ENCODE data around the gene MTIF2.
"Not testable (repeated sequence)": the region's sequence is repeated elsewhere in the genome, so short reads cannot be mapped to it uniquely, and the experiment has no call there.

The MTIF2 gene

GRCh38 chr2:55268907-55269644 lies at the start of gene MTIF2:
Gene MTIF2, minus strand, starts transcription at chr2:55269231. Its CDS starts 5,373 bp downstream, at chr2:55263858.
- DNase-seq, result peak; percentile 87

GRCh38 chr2:55314985-55315384 lies 46.0 kb upstream of the MTIF2 start:
- no peak for DNase-seq

GRCh38 chr2:55311444-55311870 lies 42.4 kb upstream of the MTIF2 start:
- DNase-seq, result no peak

GRCh38 chr2:55309446-55309845 lies 40.4 kb upstream of the MTIF2 start:
- no peak for DNase-seq

GRCh38 chr2:55302241-55302640 lies 33.2 kb upstream of the MTIF2 start:
- DNase-seq, result no peak

- DNase-seq, result no peak
Measured at GRCh38 chr2:55301277-55301676, 32.2 kb upstream of the MTIF2 start.

- no peak for DNase-seq
Measured at GRCh38 chr2:55296393-55296792, 27.4 kb upstream of the MTIF2 start.

- no peak for DNase-seq
Measured at GRCh38 chr2:55283083-55283482, 14.1 kb upstream of the MTIF2 start.

- peak; percentile 88 for DNase-seq
Measured at GRCh38 chr2:55282110-55282917, 13.3 kb upstream of the MTIF2 start.

- not testable (repeated sequence) for DNase-seq
Measured at GRCh38 chr2:55280851-55281546, 12.0 kb upstream of the MTIF2 start.

GRCh38 chr2:55279859-55280424 lies 10.9 kb upstream of the MTIF2 start:
- DNase-seq, result not testable (repeated sequence)

GRCh38 chr2:55279214-55279835 lies 10.3 kb upstream of the MTIF2 start:
- not testable (repeated sequence) for DNase-seq

GRCh38 chr2:55277310-55277709 lies 8.3 kb upstream of the MTIF2 start:
- DNase-seq, result no peak

- not testable (repeated sequence) for DNase-seq
Measured at GRCh38 chr2:55274346-55274745, 5.3 kb upstream of the MTIF2 start.

GRCh38 chr2:55269645-55269990 lies 587 bp upstream of the MTIF2 start:
- DNase-seq, result no peak

- no peak for DNase-seq
Measured at GRCh38 chr2:55268288-55268906, 634 bp downstream of the MTIF2 start.

- not testable (repeated sequence) for DNase-seq
Measured at GRCh38 chr2:55259586-55259985, 9.4 kb downstream of the MTIF2 start.

- no peak for DNase-seq
Measured at GRCh38 chr2:55252832-55253231, 16.2 kb downstream of the MTIF2 start.

GRCh38 chr2:55247025-55247424 lies 22.0 kb downstream of the MTIF2 start:
- no peak for DNase-seq

GRCh38 chr2:55245411-55245810 lies 23.6 kb downstream of the MTIF2 start:
- no peak for DNase-seq

GRCh38 chr2:55242617-55243016 lies 26.4 kb downstream of the MTIF2 start:
- DNase-seq, result no peak

- DNase-seq, result not testable (repeated sequence)
Measured at GRCh38 chr2:55241582-55241981, 27.4 kb downstream of the MTIF2 start.
